ENCODE results near the gene TBPL1. TPM values are rescaled to one million over a fixed set of nuclear protein-coding genes. Genes with fewer than 3 reads are reported as not detected.

Gene TBPL1
- polyA plus RNA-seq, 1 donor (not counting 4 experiments of a cell fraction or from before 2014, with no cell fraction given), result 39.1 TPM

GRCh38 chr6:133953634-133954415 is 801 bp downstream of the TBPL1 start:
- FAIRE-seq, result no peak
- H3K9ac ChIP-seq (ENCODE audit: control insufficient read depth, extremely low read depth, insufficient read depth, low read length), result peak overlapping the region; percentile 81
- H3K27ac ChIP-seq (ENCODE audit: control insufficient read depth, insufficient read depth, low read length), result peak overlapping the region; percentile 73
- no peaks in the 10 kb centered on the region for H4K20me1 ChIP-seq (ENCODE audit: control insufficient read depth, extremely low read depth, insufficient read depth, low read length)
- no peaks in the 10 kb centered on the region for H3K36me3 ChIP-seq (ENCODE audit: control insufficient read depth in 2 of 2, extremely low read depth in 1 of 2, insufficient read depth in 2 of 2, low read length in 2 of 2)
- peaks cover 55% of the 10 kb centered on the region for H3K79me2 ChIP-seq (ENCODE audit: control insufficient read depth, insufficient read depth, low read length)
- peak overlapping the region; percentile 87 to 90 (median 88) for H3K4me3 ChIP-seq (ENCODE audit: control insufficient read depth in 2 of 3, extremely low read depth in 1 of 3, insufficient read depth in 2 of 3, low read depth in 1 of 3, low read length in 3 of 3)
- H3K9me3 ChIP-seq (ENCODE audit: control insufficient read depth, low read depth, low read length), result no peaks in the 10 kb centered on the region
- H3K9me1 ChIP-seq (ENCODE audit: control insufficient read depth, extremely low read depth, insufficient read depth, low read length), result no peaks in the 10 kb centered on the region
- peak overlapping the region; percentile 91 for H2AFZ ChIP-seq (ENCODE audit: control insufficient read depth, low read length)
- no peaks in the 10 kb centered on the region for H3K27me3 ChIP-seq (ENCODE audit: control insufficient read depth, extremely low read depth, insufficient read depth, low read length)
- TF ChIP-seq CTCF (optimal IDR thresholded peaks at IDR 0.05 in 1 of 3, IDR thresholded peaks at IDR 0.05 in 1 of 3, conservative IDR thresholded peaks at IDR 0.05 in 1 of 3; ENCODE audit: extremely low read depth in 1 of 3, insufficient read depth in 2 of 3, low read length in 3 of 3) (no peak), EZH2 (IDR thresholded peaks at IDR 0.05; ENCODE audit: low read length) (no peak)
- DNase-seq (ENCODE audit: low read depth, low spot score), result no peak
- peaks cover 8% of the 10 kb centered on the region for H3K4me1 ChIP-seq (ENCODE audit: control insufficient read depth, extremely low read depth, insufficient read depth, low read length)
- dilution Hi-C loops (cut with MboI; ENCODE audit: extremely low pct_ligation_motif_present, low sequenced_read_pairs), result no loop called here
- peak overlapping the region; percentile 90 for H3K4me2 ChIP-seq (ENCODE audit: control insufficient read depth, extremely low read depth, insufficient read depth, low read depth, low read length)

- Histone ChIP-seq H4K20me1 (ENCODE audit: control insufficient read depth, extremely low read depth, insufficient read depth, low read length) (no peaks in the 10 kb centered on the region), H3K9me3 (ENCODE audit: control insufficient read depth, low read depth, low read length) (no peaks in the 10 kb centered on the region), H3K27me3 (ENCODE audit: control insufficient read depth, extremely low read depth, insufficient read depth, low read length) (no peaks in the 10 kb centered on the region), H3K9ac (ENCODE audit: control insufficient read depth, extremely low read depth, insufficient read depth, low read length) (no peak overlapping the region), H2AFZ (ENCODE audit: control insufficient read depth, low read length) (no peak overlapping the region), H3K27ac (ENCODE audit: control insufficient read depth, insufficient read depth, low read length) (no peak overlapping the region), H3K36me3 (ENCODE audit: control insufficient read depth in 2 of 2, extremely low read depth in 1 of 2, insufficient read depth in 2 of 2, low read length in 2 of 2) (no peaks in the 10 kb centered on the region), H3K4me2 (ENCODE audit: control insufficient read depth, extremely low read depth, insufficient read depth, low read depth, low read length) (peak overlapping the region; percentile 90), H3K9me1 (ENCODE audit: control insufficient read depth, extremely low read depth, insufficient read depth, low read length) (no peaks in the 10 kb centered on the region), H3K4me3 (ENCODE audit: control insufficient read depth in 2 of 3, extremely low read depth in 1 of 3, insufficient read depth in 2 of 3, low read depth in 1 of 3, low read length in 3 of 3) (peak overlapping the region in 2 of 3 experiments; percentile 13 to 87), H3K79me2 (ENCODE audit: control insufficient read depth, insufficient read depth, low read length) (peaks cover 62% of the 10 kb centered on the region), H3K4me1 (ENCODE audit: control insufficient read depth, extremely low read depth, insufficient read depth, low read length) (peaks cover 8% of the 10 kb centered on the region)
- dilution Hi-C loops (cut with MboI; ENCODE audit: extremely low pct_ligation_motif_present, low sequenced_read_pairs), result no loop called here
- DNase-seq (ENCODE audit: low read depth, low spot score) (no peak), FAIRE-seq (no peak)
- no peak for TF ChIP-seq CTCF (optimal IDR thresholded peaks at IDR 0.05 in 1 of 3, IDR thresholded peaks at IDR 0.05 in 1 of 3, conservative IDR thresholded peaks at IDR 0.05 in 1 of 3; ENCODE audit: extremely low read depth in 1 of 3, insufficient read depth in 2 of 3, low read length in 3 of 3)
- TF ChIP-seq EZH2 (IDR thresholded peaks at IDR 0.05; ENCODE audit: low read length), result no peak
Measured at GRCh38 chr6:133954657-133955576, 1.9 kb downstream of the TBPL1 start.
